GM21423 (cell line): ENCODE results near the gene RTN4RL2.

Experiments
- ATAC-seq: cut with Tn5 transposase; IDR thresholded peaks from one replicate; pipeline ENCODE4 v1.9.1; 2021; ENCODE audit warnings: mild to moderate bottlenecking, moderate library complexity; ENCODE audit not compliant: unreplicated experiment

Gene RTN4RL2

GRCh38 chr11:57460022-57460757, at the start of gene RTN4RL2:
RTN4RL2 (plus strand) TSS chr11:57460528; CDS start chr11:57460866, 338 bp downstream.
- ATAC-seq, result peak; percentile 32

- no peak for ATAC-seq
Observed at GRCh38 chr11:57413681-57414080, 46.6 kb upstream of the RTN4RL2 start.

- no peak for ATAC-seq
Observed at GRCh38 chr11:57414612-57415212, 45.6 kb upstream of the RTN4RL2 start.

GRCh38 chr11:57416436-57416835, 43.9 kb upstream of the RTN4RL2 start:
- no peak for ATAC-seq

- no peak for ATAC-seq
Observed at GRCh38 chr11:57417056-57417455, 43.3 kb upstream of the RTN4RL2 start.

GRCh38 chr11:57418131-57418530, 42.2 kb upstream of the RTN4RL2 start:
- ATAC-seq, result no peak

- no peak for ATAC-seq
Observed at GRCh38 chr11:57419146-57419545, 41.2 kb upstream of the RTN4RL2 start.

GRCh38 chr11:57421066-57421465, 39.3 kb upstream of the RTN4RL2 start:
- no peak for ATAC-seq

- ATAC-seq, result no peak
Observed at GRCh38 chr11:57421805-57422204, 38.5 kb upstream of the RTN4RL2 start.

- ATAC-seq, result no peak
Observed at GRCh38 chr11:57422669-57423068, 37.7 kb upstream of the RTN4RL2 start.

GRCh38 chr11:57424137-57424791, 36.1 kb upstream of the RTN4RL2 start:
- no peak for ATAC-seq

- peak; percentile 89 for ATAC-seq
Observed at GRCh38 chr11:57424792-57425564, 35.4 kb upstream of the RTN4RL2 start.

GRCh38 chr11:57425565-57426438, 34.5 kb upstream of the RTN4RL2 start:
- ATAC-seq, result no peak

- ATAC-seq, result no peak
Observed at GRCh38 chr11:57426439-57426928, 33.8 kb upstream of the RTN4RL2 start.

- ATAC-seq, result peak; percentile 55
Observed at GRCh38 chr11:57426929-57427726, 33.2 kb upstream of the RTN4RL2 start, which contains the start of gene SLC43A3. SLC43A3 (minus strand) TSS chr11:57427121; CDS start chr11:57426172, 949 bp downstream.

GRCh38 chr11:57427727-57428082, 32.6 kb upstream of the RTN4RL2 start:
- no peak for ATAC-seq

GRCh38 chr11:57428643-57429042, 31.7 kb upstream of the RTN4RL2 start:
- no peak for ATAC-seq

- no peak for ATAC-seq
Observed at GRCh38 chr11:57429946-57430345, 30.4 kb upstream of the RTN4RL2 start.

- ATAC-seq, result no peak
Observed at GRCh38 chr11:57430952-57431351, 29.4 kb upstream of the RTN4RL2 start.
